Measurements from ENCODE around the gene ADAMTS15.

The ADAMTS15 gene

GRCh38 chr11:130457623-130458409, 9.4 kb downstream of the ADAMTS15 start:
- DNase-seq (ENCODE audit: low spot score) (no peak), ATAC-seq (ENCODE audit: low read depth) (no peak)
- H3K27me3 ChIP-seq (ENCODE audit: insufficient read depth, poor library complexity, severe bottlenecking) = no peaks in the 10 kb centered on the region
- no peak overlapping the region for H3K27ac ChIP-seq (ENCODE audit: poor library complexity, severe bottlenecking)
- H3K4me3 ChIP-seq (ENCODE audit: severe bottlenecking) = no peak overlapping the region
- TF ChIP-seq, protein P1, sequence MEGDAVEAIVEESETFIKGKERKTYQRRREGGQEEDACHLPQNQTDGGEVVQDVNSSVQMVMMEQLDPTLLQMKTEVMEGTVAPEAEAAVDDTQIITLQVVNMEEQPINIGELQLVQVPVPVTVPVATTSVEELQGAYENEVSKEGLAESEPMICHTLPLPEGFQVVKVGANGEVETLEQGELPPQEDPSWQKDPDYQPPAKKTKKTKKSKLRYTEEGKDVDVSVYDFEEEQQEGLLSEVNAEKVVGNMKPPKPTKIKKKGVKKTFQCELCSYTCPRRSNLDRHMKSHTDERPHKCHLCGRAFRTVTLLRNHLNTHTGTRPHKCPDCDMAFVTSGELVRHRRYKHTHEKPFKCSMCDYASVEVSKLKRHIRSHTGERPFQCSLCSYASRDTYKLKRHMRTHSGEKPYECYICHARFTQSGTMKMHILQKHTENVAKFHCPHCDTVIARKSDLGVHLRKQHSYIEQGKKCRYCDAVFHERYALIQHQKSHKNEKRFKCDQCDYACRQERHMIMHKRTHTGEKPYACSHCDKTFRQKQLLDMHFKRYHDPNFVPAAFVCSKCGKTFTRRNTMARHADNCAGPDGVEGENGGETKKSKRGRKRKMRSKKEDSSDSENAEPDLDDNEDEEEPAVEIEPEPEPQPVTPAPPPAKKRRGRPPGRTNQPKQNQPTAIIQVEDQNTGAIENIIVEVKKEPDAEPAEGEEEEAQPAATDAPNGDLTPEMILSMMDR (IDR thresholded peaks at IDR 0.05; ENCODE audit: poor library complexity, severe bottlenecking) = no peak
- no peaks in the 10 kb centered on the region for H3K36me3 ChIP-seq (ENCODE audit: low read depth)
- no peaks in the 10 kb centered on the region for H3K9me3 ChIP-seq (ENCODE audit: severe bottlenecking)
- no peaks in the 10 kb centered on the region for H3K4me1 ChIP-seq (ENCODE audit: insufficient read depth, poor library complexity, severe bottlenecking)

GRCh38 chr11:130458410-130458729, 9.9 kb downstream of the ADAMTS15 start:
- Histone ChIP-seq H3K36me3 (ENCODE audit: low read depth) (no peaks in the 10 kb centered on the region), H3K9me3 (ENCODE audit: severe bottlenecking) (no peaks in the 10 kb centered on the region), H3K4me3 (ENCODE audit: severe bottlenecking) (no peak overlapping the region), H3K4me1 (ENCODE audit: insufficient read depth, poor library complexity, severe bottlenecking) (no peaks in the 10 kb centered on the region), H3K27me3 (ENCODE audit: insufficient read depth, poor library complexity, severe bottlenecking) (no peaks in the 10 kb centered on the region), H3K27ac (ENCODE audit: poor library complexity, severe bottlenecking) (no peak overlapping the region)
- DNase-seq (ENCODE audit: low spot score) (no peak), ATAC-seq (ENCODE audit: low read depth) (no peak)
- TF ChIP-seq, protein P1 (IDR thresholded peaks at IDR 0.05; ENCODE audit: poor library complexity, severe bottlenecking) = no peak

GRCh38 chr11:130459521-130459920, 11.1 kb downstream of the ADAMTS15 start:
- Histone ChIP-seq H3K4me1 (ENCODE audit: insufficient read depth, poor library complexity, severe bottlenecking) (no peaks in the 10 kb centered on the region), H3K27ac (ENCODE audit: poor library complexity, severe bottlenecking) (no peak overlapping the region), H3K9me3 (ENCODE audit: severe bottlenecking) (no peaks in the 10 kb centered on the region), H3K4me3 (ENCODE audit: severe bottlenecking) (no peak overlapping the region), H3K27me3 (ENCODE audit: insufficient read depth, poor library complexity, severe bottlenecking) (no peaks in the 10 kb centered on the region), H3K36me3 (ENCODE audit: low read depth) (no peaks in the 10 kb centered on the region)
- TF ChIP-seq, protein P1 (IDR thresholded peaks at IDR 0.05; ENCODE audit: poor library complexity, severe bottlenecking) = no peak
- ATAC-seq (ENCODE audit: low read depth) (no peak), DNase-seq (ENCODE audit: low spot score) (no peak)

DNA sequence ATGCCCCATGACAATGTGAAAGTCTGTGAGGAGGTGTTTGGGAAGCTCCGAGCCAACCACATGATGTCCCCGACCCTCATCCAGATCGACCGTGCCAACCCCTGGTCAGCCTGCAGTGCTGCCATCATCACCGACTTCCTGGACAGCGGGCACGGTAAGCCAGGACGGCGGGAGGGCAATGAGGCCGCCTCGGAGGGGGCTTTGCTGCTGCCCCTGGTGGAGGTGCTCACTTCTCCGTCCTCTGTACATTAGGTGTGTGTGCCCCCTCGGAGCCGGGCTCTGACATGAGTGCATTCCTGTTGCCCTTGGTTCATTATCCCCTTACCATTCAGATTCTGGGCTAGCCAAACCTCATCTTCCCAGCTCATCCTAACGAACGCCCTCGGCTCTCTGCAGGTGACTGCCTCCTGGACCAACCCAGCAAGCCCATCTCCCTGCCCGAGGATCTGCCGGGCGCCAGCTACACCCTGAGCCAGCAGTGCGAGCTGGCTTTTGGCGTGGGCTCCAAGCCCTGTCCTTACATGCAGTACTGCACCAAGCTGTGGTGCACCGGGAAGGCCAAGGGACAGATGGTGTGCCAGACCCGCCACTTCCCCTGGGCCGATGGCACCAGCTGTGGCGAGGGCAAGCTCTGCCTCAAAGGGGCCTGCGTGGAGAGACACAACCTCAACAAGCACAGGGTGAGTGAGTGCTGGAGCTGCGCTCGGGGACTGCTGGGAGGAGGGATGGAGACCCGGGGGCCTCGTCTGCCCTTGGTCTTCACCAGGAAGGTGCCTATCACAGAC, 13.8 kb downstream of the ADAMTS15 start:
- Histone ChIP-seq H3K27ac (ENCODE audit: poor library complexity, severe bottlenecking) (no peak overlapping the region), H3K4me3 (ENCODE audit: severe bottlenecking) (no peak overlapping the region), H3K36me3 (ENCODE audit: low read depth) (no peaks in the 10 kb centered on the region), H3K27me3 (ENCODE audit: insufficient read depth, poor library complexity, severe bottlenecking) (no peaks in the 10 kb centered on the region), H3K9me3 (ENCODE audit: severe bottlenecking) (no peaks in the 10 kb centered on the region), H3K4me1 (ENCODE audit: insufficient read depth, poor library complexity, severe bottlenecking) (no peaks in the 10 kb centered on the region)
- TF ChIP-seq, protein P1 (IDR thresholded peaks at IDR 0.05; ENCODE audit: poor library complexity, severe bottlenecking) = no peak
- ATAC-seq (ENCODE audit: low read depth) (no peak), DNase-seq (ENCODE audit: low spot score) (no peak)

DNA sequence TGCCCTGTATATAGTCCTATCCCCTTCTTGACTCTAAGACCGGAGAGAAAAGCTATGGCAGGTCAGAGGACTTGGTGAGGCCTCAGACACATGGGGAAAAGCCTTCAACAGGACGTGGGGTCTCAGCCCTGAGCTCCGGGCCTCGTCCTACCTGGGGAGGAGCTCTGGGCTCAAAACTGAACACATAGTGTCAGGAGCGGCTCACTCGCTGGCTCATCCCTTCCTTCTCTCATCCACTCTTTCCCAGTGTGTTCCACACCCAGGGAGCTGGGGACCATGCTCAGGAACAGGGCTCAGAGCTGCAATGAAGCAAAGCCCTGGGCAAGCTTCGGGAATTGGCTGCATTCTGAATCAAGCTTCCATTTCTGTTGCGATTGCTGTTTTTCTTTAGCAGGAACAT, 14.5 kb downstream of the ADAMTS15 start:
- Histone ChIP-seq H3K4me3 (ENCODE audit: severe bottlenecking) (no peak overlapping the region), H3K4me1 (ENCODE audit: insufficient read depth, poor library complexity, severe bottlenecking) (no peaks in the 10 kb centered on the region), H3K27me3 (ENCODE audit: insufficient read depth, poor library complexity, severe bottlenecking) (no peaks in the 10 kb centered on the region), H3K36me3 (ENCODE audit: low read depth) (no peaks in the 10 kb centered on the region), H3K9me3 (ENCODE audit: severe bottlenecking) (no peaks in the 10 kb centered on the region), H3K27ac (ENCODE audit: poor library complexity, severe bottlenecking) (no peak overlapping the region)
- DNase-seq (ENCODE audit: low spot score) = no peak
- ATAC-seq (ENCODE audit: low read depth) = no peak
- TF ChIP-seq, protein P1 (IDR thresholded peaks at IDR 0.05; ENCODE audit: poor library complexity, severe bottlenecking) = no peak

Data from RWPE2 (cell line).